ENCODE results near the gene DIS3. TPM values are rescaled to one million over a fixed set of nuclear protein-coding genes. Genes with fewer than 3 reads are reported as not detected.
"Not testable (repeated sequence)": the region's sequence is repeated elsewhere in the genome, so short reads cannot be mapped to it uniquely, and the experiment has no call there.

Gene DIS3, protein sequence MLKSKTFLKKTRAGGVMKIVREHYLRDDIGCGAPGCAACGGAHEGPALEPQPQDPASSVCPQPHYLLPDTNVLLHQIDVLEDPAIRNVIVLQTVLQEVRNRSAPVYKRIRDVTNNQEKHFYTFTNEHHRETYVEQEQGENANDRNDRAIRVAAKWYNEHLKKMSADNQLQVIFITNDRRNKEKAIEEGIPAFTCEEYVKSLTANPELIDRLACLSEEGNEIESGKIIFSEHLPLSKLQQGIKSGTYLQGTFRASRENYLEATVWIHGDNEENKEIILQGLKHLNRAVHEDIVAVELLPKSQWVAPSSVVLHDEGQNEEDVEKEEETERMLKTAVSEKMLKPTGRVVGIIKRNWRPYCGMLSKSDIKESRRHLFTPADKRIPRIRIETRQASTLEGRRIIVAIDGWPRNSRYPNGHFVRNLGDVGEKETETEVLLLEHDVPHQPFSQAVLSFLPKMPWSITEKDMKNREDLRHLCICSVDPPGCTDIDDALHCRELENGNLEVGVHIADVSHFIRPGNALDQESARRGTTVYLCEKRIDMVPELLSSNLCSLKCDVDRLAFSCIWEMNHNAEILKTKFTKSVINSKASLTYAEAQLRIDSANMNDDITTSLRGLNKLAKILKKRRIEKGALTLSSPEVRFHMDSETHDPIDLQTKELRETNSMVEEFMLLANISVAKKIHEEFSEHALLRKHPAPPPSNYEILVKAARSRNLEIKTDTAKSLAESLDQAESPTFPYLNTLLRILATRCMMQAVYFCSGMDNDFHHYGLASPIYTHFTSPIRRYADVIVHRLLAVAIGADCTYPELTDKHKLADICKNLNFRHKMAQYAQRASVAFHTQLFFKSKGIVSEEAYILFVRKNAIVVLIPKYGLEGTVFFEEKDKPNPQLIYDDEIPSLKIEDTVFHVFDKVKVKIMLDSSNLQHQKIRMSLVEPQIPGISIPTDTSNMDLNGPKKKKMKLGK
- 26.3 TPM for total RNA-seq
- long read RNA-seq, partial matches to known transcripts: 1 of 2 reads
- long read RNA-seq, other reads (novel, unspliced or antisense): 1 of 2 reads

- peak; percentile 99 for DNase-seq (ENCODE audit: low spot score)
Observed at GRCh38 chr13:72781451-72782439, at the start of gene DIS3, which contains the start of gene PIBF1. Gene DIS3, minus strand, starts transcription at chr13:72781900. Its CDS starts 68 bp downstream, at chr13:72781832. Gene PIBF1, plus strand, starts transcription at chr13:72782133. Its CDS starts 1,337 bp downstream, at chr13:72783470.

GRCh38 chr13:72823724-72824123, 42.0 kb upstream of the DIS3 start:
- no peak for DNase-seq (ENCODE audit: low spot score)

- no peak for DNase-seq (ENCODE audit: low spot score)
Observed at GRCh38 chr13:72823081-72823480, 41.4 kb upstream of the DIS3 start.

GRCh38 chr13:72820898-72821279, 39.2 kb upstream of the DIS3 start:
- DNase-seq (ENCODE audit: low spot score): no peak

- no peak for DNase-seq (ENCODE audit: low spot score)
Observed at GRCh38 chr13:72820156-72820897, 38.6 kb upstream of the DIS3 start.

- no peak for DNase-seq (ENCODE audit: low spot score)
Observed at GRCh38 chr13:72808917-72809500, 27.3 kb upstream of the DIS3 start.

DNA sequence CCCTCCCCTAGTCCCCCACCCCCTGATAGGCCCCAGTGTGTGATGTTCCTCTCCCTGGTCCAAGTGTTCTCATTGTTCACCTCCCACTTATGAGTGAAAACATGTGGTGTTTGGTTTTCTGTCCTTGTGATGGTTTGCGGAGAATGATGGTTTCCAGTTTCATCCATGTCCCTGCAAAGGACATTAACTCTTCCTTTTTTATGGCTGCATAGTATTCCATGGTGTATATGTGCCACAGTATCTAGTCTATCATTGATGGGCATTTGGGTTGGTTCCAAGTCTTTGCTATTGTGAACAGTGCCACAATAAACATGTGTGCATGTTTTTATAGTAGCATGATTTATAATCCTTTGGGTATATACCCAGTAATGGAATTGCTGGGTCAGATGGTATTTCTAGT, 24.8 kb upstream of the DIS3 start:
- DNase-seq (ENCODE audit: low spot score): not testable (repeated sequence)

DNA sequence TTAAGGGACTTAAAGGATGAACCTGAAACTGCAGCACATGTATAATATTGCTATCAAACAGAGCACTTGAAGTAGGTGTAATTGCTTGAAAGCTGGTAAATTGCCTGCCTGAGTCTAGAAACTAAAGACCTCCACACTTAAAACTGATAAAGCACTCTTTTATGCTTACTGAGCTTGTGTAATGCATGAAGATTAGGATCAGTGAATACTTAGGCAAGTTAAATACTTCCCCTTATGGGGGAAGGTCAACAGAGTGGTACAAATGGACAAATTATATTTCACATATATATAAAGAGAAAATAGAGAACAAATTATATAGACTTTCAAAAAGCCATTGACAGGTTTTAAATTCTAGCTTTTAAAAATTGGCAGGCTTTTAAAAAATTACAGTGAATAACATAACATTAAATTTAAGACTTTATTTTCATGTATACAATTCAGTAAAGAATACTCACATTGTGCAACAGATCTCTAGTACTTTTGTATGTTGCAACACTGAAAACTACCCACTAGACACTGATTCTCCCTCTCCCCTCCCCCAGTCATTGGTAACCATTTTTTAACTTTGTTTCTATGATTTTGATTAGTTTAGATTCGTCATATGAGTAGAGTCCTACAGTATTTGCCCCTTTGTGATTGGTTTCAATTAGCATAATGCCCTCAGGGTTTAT, 24.1 kb upstream of the DIS3 start:
- DNase-seq (ENCODE audit: low spot score): no peak

DNA sequence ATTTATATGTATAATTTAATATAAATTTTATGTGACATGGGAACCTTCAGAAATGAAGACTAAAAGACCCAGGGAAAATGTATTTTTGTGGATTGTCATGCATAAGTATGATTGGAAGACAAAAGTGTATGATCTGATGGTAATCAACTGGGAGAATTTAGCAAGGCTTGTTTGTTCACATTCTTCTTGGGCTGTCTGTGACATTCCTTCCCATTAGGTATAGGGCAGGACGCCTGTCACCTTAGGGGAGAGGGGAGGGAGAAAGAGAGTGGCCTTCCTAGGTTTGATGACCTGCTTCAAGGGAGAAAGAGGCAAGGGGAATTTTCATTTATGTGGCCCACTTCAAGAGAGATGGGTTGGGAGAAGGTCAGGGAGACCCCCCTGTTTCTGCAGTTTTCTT, 22.6 kb upstream of the DIS3 start:
- no peak for DNase-seq (ENCODE audit: low spot score)

GRCh38 chr13:72798817-72799216, 17.1 kb upstream of the DIS3 start:
- no peak for DNase-seq (ENCODE audit: low spot score)

GRCh38 chr13:72792640-72793039, 10.9 kb upstream of the DIS3 start:
- DNase-seq (ENCODE audit: low spot score): no peak

DNA sequence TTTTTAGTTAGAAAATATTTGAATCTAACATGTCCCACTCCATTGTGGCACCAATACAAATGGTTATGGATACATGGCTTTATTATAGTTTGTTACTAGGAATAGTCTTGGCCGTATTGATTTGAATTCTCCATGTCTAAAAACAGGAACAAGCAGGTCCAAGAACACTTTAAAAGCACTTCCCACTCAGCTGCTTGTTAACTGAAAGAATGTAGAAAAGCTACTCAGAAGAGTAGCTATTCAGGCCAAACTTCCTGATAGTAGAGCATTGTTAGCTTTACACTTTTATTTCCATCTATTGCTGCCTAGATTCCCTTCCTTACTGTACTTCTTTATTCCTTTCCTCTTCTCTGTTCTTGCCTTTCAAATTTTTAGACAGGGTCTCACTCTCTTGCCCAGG, 7.1 kb upstream of the DIS3 start:
- DNase-seq (ENCODE audit: low spot score): no peak

GRCh38 chr13:72784679-72785078, 3.0 kb upstream of the DIS3 start:
- not testable (repeated sequence) for DNase-seq (ENCODE audit: low spot score)

DNA sequence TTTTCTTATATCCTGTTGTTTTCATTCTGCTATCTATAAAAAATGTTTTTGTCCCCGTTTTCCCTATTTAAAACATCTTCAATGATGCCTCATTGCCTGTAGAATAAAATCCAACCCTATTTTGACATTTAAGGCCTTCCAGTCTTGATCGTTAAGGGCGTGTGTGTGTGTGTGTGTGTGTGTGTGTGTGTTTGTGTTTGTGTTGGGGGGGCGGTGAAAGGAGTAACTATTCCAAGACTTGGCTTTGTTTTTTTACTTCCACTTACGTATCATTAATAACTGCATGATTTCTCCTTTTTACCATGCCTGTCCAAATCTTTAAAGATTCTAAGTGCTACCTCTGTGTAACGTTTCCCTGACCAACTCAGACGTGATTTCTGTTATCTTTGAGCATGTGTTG, 1.0 kb upstream of the DIS3 start:
- DNase-seq (ENCODE audit: low spot score): no peak

DNA sequence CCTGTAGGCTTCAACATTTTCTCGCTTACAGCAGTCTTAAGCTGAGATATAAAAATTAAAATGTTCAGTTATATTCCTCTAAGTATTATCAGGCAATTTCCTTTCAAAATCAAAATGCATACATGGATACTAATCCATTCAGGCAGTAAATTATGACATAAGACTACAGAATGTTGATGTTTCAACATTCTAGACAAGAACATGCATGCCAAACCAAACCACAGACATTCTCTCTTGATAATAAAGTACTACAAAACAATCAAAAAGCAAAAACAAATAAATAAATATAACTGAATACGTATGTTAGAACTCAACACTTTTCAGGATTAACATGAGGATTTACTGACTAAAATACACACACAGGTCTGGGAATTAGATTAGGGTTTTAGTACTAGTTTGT, 7.7 kb downstream of the DIS3 start:
- DNase-seq (ENCODE audit: low spot score): no peak

DNA sequence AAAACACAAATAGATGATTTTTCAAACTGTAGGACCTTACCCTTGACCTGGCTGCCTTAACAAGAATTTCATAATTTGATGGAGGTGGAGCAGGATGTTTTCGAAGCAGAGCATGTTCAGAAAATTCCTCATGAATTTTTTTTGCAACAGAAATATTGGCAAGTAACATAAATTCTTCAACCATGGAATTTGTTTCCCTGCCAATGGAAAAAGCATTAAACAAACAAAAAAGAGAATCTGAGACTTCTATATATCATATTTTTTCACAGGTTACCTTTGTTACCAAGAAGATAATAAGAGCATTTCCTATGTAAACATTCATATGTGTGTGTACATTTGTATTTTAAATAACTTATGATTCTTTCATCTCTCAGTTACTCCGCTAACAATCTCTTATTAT, 18.3 kb downstream of the DIS3 start:
- no peak for DNase-seq (ENCODE audit: low spot score)

- no peak for DNase-seq (ENCODE audit: low spot score)
Observed at GRCh38 chr13:72760189-72760588, 21.5 kb downstream of the DIS3 start.

DNA sequence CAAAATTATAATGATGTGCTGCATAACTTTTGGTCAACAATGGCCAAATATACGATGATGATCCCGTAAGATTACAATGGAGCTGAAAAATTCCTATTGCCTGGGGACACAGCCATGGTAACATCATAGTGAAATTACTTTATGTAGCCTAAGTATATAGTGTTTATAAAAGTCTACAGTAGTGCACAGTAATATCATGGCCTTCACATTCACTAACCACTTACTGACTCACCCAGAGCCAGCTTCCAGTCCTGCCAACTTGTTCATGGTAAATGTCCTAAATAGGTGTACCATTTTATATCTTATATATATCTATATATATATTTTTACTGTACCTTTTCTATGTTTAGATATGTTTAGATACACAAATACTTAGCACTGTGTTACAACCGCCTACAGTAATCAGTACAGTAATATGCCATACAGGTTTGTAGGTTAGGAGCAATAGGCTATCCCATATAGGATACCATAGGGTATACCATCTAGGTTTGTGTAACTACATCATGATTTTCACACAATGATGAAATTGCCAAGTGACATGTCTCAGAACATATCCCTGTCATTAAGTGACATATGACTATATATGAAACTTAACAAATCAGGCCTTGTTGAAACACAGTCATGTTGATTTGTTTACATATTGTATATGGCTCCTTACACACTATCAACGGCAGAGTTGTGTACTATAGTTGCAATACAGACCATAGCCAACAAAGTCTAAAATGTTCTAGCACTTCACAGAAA, 23.7 kb downstream of the DIS3 start:
- no peak for DNase-seq (ENCODE audit: low spot score)

All from mesenteric fat pad (tissue), 1 donor.